Measurements from ENCODE around the gene RAB43.

GRCh38 chr3:129130291-129130813, 8.7 kb upstream of the RAB43 start:
- TF ChIP-seq CTCF (IDR thresholded peaks at IDR 0.05) (no peak), RCOR1 (IDR thresholded peaks at IDR 0.05; ENCODE audit: low read depth, low read length) (no peak), POLR2A (IDR thresholded peaks at IDR 0.05; ENCODE audit: low read length) (no peak), CEBPB (IDR thresholded peaks at IDR 0.05) (no peak), RFX5 (IDR thresholded peaks at IDR 0.05) (no peak), JUNB (IDR thresholded peaks at IDR 0.05) (no peak), EP300 (IDR thresholded peaks at IDR 0.05) (no peak), HMGXB4 (CRISPR knock-in tag; IDR thresholded peaks at IDR 0.05; ENCODE audit: borderline replicate concordance) (no peak), EHMT2 (IDR thresholded peaks at IDR 0.05; ENCODE audit: low read depth) (no peak), TP53 (CRISPR knock-in tag; IDR thresholded peaks at IDR 0.05) (no peak)
- TF ChIP-seq, protein P1, sequence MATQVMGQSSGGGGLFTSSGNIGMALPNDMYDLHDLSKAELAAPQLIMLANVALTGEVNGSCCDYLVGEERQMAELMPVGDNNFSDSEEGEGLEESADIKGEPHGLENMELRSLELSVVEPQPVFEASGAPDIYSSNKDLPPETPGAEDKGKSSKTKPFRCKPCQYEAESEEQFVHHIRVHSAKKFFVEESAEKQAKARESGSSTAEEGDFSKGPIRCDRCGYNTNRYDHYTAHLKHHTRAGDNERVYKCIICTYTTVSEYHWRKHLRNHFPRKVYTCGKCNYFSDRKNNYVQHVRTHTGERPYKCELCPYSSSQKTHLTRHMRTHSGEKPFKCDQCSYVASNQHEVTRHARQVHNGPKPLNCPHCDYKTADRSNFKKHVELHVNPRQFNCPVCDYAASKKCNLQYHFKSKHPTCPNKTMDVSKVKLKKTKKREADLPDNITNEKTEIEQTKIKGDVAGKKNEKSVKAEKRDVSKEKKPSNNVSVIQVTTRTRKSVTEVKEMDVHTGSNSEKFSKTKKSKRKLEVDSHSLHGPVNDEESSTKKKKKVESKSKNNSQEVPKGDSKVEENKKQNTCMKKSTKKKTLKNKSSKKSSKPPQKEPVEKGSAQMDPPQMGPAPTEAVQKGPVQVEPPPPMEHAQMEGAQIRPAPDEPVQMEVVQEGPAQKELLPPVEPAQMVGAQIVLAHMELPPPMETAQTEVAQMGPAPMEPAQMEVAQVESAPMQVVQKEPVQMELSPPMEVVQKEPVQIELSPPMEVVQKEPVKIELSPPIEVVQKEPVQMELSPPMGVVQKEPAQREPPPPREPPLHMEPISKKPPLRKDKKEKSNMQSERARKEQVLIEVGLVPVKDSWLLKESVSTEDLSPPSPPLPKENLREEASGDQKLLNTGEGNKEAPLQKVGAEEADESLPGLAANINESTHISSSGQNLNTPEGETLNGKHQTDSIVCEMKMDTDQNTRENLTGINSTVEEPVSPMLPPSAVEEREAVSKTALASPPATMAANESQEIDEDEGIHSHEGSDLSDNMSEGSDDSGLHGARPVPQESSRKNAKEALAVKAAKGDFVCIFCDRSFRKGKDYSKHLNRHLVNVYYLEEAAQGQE (IDR thresholded peaks at IDR 0.05), result no peak
